NCI-H2081 (cell line): ENCODE data around the gene TNFAIP8.
"Not testable (repeated sequence)": the region's sequence is repeated elsewhere in the genome, so short reads cannot be mapped to it uniquely, and the experiment has no call there.

Experiments used
- DNase-seq, 2 experiments: peaks; one replicate each; lab custom pipeline; 2025; lab: John Stamatoyannopoulos, UW

Gene TNFAIP8

DNA sequence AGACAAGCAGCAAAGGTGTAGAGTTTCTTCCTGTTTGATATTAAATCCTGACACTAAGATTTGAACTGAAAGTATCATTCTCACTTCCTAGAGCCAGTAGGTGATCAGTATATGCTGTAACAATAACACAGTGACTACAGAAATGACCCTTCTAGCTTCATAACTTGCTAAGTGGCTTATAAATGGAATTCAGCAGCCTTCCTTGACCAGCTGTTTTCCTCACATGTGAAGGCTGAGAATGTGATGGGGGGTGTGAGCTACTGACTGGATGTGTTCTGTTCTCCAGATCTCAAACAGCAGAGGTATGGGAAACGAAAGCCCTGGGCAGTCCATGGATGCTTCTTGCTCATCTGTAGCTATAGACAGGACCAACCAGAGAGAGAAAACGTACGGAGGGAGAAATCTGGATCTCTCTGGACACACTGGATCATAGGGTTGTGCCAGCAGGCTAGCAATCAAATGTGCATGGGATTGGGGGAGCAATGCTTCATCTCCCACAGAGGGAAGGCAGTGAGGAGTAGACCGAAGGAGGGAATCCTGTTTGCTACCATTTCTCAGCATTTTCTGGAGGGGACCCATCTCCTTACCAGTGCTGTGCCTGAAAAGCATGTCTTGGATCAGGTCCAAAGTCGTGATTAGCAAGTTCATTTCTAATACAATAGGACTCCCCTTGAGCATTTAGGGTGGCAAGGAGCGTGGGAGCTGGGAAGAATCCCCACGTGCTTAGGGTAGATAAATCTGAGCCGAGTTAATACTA is 39.4 kb downstream of the TNFAIP8 start:
- no peak for DNase-seq

DNA sequence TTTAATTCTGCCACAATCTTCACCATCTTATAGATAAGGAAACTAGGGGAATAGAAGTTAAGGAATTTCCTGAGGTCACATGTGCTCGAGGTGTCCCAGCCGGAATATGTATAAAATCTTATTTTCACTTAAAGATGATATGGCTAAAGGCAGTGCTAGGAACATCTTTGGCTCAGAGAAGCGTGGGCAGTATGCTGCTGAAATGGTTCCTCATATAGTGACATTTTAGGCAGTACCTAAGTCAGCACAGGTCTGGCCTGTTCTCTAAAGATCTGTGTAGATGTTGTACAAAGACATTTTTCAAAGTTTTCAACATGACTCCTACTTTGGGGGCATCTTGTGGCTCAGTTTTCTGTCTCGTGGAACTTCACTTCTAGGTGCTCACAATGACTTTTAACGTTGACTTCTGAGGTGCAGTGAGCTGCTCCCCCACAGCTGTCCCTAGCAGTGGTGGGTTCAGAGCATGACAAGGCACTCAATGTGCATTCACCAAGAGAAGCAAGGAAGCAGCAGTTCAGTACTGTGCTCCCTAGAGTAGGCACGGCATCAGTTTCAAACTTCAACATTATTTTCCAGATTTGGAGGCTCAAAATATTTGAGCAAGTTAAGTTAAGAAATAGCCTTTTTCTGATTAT is 40.3 kb downstream of the TNFAIP8 start:
- no peak for DNase-seq

DNA sequence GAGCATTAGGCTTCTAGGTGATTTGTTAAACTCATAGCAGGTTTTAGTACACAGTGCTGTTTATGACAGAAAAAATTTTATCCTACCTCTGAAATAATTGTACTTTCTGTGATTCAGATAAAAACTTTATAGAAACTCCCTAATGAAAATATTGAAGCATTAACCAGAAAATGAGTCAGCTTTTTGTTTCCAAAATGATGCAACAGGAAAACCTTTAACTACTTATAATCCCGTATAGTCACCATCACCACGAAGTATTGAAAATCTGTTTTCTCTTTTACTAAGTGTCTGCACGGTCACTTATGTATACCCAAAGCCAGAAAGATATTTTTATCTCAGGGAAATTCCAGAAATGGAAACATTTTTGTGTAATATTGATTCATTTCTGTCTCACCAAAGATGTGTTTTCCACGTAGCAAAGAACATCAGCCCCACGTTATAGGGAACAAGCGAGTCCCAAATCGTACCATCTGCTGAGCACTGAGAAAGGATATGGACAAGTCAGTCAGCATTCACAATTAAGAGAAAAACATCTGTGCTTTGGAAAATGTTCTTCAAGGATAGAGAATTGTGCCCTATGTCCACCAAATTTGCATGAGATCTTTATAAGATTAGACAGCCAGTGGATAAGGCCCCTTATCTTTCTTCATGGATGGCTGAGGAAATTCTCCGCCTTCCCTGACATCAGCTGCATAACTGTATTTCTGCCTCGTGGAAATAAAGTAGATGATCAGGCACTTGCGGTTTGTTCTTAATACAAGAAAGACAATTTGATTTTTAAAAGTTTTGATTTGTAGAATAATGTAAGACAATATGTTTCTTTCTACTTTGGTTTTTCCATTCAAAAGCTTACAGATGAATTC is 41.9 kb downstream of the TNFAIP8 start:
- DNase-seq, result no peak

DNA sequence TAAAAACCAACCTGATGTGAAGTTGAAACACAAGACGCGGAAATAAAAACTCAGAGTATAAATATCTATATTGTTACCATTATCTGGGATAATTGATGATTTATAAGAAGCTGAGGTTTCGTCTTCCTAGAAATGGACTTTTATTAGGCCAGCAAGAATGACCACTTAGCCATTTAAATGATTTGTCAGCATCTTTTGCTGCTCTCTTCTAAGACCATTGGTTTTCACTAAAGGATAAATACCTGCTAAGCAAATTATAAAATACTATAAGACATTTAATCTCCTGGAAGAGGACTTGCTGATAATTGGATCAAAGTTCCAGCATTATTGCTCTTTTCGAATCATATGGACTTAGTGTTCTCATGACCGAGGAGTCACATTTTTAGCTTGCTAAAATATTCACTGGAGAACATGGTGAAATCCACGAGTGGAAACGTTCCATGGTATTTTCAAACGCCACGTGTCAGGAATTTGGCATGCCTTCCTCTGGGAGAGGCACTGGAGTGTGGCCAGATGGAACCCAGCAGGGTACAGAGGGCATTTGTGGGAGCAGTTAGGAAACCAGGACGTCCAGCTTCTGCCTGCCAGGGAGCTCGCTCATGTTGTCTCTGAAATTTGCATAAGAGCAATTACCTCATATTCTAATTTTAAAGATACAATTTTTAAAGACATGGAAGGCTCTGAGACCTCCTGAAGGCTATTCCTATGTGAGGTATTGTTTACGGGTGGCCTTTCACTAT is 43.1 kb downstream of the TNFAIP8 start:
- no peak for DNase-seq

DNA sequence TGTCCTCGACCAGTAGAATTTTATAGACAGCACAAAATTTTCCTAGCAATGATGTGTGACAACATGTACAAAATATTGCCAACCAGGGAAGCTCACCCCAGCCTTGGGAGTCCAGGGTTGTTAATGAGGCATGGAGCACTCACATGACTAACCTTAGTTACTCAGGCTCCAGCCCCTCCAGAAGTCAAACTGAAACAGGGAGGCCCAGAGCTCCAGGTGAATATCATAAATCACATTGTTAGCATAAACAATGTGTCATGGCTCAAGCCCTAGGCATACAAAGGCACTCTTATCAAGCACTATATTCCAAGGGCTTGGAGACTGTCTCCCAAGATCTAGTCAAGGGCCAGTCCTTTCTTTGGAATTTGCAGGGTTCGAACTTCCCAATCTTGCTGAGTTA is 44.4 kb downstream of the TNFAIP8 start:
- no peak for DNase-seq

DNA sequence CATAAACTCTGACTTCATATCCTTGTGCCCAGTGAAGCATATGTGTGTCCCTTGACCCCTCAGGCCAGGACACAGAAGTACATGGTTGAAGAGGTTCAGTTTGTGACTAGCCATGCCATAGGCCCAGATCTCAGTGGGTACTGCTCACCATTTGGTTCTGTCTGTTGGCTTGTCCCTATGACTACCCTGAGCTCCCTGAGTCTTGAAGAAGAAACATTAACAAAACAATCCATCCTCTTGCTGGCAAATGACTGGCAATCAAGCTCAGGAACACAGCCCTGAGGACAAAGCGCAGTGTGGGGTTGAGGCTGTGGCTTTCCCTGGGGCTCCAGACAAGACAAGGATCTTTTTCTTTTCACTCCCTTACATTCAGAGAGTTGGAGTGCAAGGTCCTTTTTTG is 46.3 kb downstream of the TNFAIP8 start:
- no peak for DNase-seq

DNA sequence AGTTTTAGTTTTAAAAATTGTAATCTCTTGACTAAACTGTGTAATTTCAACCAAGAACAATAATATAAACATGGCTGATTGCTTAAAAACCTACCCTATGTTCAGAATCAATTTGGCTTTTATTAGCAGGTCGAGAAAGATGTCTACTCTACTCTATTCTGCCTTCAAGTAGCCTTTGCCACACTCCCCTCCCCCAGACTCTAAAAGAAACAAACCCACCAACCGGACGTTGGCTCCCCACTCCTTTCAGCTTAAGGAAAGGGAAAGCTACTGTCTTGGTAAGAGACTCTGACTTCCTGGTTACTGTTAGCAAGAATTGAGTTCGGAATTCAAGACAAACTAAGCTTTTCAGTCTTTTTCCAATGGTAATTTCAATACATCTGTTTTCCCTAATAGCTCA is 46.7 kb downstream of the TNFAIP8 start:
- no peak for DNase-seq

DNA sequence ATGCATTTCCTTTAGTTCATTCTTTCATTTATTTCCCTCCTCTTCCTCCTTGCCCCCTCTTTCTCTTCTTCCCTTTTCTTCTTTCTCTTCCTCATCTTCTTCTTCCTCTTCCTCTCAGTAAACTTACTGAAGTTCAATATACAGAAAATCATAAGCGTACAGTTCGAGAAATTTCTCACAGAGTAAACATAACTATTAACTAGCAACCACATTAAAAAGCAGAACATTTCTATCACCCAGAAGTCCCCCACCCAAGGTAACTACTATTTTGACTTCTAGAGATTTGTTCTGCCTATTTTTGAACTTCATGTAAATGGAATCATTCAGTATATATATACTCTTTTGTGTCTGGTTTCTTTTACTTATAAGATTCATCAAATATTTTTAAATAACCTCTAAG is 48.2 kb downstream of the TNFAIP8 start:
- no peak for DNase-seq

DNA sequence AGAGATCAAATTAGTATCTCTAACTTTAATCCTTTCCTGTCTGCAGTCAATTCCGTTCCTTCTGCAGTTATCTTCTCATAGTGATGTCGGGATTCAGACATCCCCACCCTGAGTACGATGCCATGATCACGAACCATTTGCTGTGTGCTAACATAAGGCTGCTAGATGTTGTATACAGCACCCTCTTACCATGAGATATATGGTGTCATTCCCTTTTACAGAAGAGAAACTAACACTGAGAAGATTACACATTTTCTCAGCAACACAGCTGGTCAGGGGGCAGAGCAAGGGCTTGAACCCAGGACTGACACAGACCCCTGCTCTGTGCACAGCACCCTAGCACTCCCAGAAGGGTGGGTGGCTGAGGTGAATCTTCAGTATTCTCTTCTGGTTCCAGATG is 49.6 kb downstream of the TNFAIP8 start:
- DNase-seq, result no peak

DNA sequence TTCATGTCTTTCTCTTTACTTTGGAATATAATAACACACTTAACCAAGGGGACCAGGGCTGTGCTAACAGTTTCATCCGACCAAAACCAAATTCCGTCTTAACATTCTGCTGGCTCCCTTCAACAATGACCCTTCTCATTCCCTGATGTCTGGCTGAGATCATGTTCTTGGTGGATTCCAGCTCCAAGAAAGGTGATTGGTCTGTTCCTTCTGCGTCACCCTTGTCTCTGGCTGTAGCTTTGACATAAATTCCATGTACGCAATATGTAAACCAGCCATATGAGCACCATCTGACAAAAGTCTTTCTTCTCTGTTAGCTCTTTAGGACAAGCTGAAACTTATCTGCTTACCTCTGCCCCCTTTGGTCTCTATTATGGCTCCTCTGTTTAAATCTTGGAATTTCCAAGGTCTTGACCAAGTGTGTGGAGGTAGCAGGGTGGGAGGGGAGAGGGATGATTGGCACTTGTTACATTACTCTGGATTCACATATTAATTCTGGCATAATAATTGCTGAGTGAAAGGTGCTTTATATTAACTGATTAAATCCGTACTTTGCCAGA is 50.8 kb downstream of the TNFAIP8 start:
- DNase-seq, result no peak

DNA sequence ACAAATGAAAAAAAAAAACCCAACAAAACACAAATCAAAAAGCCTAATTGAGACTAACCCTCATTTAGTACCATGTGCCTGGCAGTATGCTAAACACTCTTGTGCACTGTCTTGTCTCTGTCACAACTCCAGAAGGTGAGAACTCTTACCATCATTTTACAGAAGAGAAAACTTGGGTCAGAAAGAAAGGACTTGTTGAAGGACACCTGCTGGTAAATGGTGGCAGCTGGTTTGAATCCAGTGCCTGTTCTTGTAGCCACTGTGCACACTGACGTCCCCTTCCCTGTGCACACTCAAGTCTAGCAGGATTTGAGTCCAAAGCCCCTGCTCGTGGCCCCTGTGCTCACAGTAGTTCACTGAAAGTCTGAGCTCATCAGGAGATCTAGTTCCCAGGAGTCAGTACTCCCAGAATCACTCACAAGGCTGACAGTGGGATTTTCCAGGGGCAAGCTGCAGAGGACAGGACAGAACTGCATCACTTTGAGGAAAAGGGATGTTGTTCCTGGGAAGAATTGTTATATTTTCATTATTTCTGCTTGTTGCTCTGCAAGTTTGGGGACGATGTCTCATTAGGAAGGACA is 53.5 kb downstream of the TNFAIP8 start:
- DNase-seq, result no peak

DNA sequence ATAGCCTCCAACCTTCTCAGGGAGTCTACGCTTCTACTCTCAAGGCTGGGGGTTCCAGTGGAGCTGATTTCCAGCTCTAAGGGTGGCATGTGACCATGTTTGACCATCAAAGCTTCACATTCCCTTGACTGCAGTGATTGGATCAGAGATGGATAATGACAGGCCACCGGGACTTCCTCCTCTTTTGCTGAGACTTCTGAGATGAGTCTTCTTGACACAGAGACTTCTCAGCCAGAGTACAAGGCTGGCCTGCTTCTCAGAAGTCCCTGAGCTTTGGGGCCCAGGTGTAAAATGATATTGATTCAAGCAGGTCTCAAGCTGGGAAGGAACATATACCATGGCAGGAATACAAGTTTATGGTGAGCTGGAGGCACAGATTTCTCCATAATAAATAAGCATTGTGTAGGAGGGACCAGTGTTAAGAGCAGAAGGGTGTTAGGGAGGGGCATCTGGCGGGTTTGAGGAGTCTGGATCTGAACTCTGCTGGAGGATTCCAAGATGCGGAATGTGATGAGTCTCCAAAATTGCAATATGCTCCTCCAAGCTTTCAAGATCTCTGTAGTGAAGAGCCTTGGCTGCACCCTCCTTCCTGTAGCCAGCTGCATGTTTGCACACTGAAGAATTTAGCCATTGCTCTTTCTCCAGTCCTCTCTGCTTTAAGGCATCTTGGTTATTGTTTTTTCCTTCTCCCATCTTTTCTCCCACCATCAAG is 54.8 kb downstream of the TNFAIP8 start:
- DNase-seq, result no peak

DNA sequence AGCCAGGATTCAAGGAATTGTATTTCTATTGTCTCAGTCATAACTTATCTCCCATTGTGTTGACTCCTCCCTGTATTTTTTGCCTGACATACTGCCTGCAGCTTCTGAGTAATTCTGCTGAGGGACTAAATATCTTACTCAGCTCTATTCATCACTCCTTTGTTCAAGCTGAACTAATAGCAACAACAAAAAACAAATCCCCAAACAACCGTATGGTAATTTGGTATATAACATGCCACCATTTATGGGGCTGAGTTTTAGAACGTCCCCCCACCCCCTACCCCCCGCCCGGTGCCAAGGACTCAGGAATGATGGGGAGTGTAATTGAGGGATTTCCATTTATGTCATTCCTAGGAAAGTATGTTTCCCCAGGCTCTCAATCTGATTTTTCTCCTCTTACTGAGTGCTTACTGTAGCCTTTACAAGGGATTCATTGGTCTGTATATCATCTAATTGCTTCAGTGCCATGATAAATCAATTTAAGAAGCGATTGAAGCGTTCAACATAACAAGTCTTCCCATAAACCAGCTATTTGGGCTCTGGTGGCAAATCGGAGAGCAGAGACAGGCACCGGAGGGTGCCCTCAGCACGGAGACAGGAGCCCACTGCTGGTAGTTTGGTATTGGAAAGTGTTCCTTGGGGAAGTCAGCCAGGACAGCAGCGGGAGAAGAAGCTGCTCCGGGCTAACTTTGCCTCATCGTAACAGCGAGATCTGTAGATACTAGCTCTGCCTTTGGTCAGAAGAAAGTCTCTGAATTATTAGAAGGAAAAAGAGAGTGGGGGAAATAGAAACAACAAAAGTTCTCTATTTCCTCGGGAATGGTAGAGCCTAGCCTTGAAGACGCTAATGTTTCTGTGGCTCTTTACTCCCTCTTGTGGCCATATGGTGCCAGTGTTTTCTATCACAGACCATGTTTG is 55.8 kb downstream of the TNFAIP8 start:
- peak; percentile 64 to 71 for DNase-seq

DNA sequence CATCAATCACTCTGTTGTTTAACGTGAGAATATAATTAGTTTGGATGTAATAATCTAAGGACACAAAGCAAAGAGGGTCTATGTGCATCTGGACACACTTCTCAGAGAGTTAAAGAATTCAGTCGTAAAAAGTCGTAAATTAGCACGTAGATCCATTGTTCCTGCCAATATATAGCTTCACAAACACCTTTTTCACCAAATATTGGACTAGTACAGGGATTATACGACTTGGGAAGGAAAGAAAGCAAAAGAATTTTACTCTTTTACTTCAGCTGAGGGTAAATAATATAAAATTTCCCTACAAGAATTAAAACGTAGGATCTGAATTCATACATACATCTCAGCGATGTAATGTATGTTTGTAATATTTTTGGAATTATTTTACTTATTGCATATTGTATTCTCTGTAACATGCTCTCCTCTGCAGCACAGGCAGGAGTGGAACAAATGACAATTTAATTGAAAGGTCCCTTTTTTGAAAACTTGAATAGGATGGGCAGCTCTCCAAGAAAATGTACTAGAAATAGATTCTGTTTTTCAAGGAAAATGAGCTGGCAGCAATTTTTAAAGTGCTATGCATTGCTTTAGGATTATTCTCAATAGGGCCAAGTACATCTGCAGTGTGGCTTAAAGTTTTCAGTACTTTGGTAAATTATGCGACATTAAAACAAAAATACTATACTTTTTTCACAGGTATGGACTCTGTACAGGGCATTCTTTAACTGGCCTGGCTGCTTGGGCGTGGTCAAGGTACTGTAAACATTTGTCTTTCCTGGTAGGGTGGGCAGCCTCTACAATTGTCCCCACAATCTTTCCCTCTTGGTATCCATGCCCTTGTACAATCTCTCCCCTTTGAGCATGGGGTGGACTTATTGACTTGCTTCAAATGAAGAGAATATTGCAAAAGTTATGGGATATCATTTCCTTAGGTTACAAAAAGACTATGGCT is 56.7 kb downstream of the TNFAIP8 start:
- no peak for DNase-seq

DNA sequence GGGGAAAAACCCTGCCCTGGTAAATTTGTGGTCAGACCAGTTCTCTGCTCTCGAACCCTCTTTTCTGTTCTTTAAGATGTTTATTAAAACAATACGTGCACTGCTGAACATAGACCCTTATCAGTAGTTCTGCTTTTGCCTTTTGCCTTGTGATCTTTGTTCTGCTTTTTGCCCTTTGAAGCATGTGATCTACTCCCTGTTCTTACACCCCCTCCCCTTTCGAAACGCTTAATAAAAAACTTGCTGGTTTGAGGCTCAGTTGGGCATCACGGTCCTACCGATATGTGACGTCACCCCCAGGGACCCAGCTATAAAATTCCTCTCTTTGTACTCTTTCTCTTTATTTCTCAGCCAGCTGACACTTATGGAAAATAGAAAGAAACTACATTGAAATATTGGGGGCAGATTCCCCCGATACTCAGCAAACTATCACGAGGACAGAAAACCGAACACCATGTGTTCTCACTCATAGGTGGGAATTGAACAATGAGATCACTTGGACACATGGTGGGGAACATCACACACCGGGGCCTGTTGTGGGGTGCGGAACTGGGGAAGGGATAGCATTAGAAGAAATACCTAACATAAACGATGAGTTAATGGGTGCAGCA is 58.4 kb downstream of the TNFAIP8 start:
- DNase-seq, result not testable (repeated sequence)

DNA sequence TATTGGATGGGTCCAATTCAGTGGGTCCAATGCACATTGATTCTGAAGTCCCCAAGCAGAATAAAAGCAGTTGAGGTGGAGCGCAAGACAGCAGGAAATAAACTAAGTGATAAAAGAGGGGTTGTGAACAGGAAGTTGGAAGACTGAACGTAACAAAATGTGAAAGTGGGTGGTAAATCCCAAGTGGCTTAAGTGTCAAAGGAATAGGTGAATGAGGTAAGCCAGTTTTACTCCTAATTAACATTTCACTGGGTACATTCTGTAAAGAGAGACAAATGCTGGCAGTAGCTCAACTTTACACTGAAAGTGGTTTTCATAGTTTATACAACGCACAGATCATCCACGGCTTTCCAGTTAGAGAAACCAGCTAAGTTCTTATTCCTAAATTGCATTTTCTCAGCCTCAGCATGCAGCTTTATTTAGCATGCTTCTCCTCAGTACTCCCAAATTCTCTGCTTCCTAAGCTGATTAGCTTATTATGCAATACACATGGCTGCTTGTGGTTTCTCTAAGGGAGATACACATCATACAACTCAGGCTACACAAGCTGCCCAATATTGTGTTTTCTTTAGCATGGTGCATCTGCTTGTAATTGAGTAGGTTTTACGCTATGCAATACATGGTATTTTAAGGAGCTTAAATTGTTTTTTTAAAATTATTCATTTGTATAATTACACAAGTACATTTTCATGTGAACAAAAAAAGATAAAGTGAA is 62.2 kb downstream of the TNFAIP8 start:
- DNase-seq, result no peak

DNA sequence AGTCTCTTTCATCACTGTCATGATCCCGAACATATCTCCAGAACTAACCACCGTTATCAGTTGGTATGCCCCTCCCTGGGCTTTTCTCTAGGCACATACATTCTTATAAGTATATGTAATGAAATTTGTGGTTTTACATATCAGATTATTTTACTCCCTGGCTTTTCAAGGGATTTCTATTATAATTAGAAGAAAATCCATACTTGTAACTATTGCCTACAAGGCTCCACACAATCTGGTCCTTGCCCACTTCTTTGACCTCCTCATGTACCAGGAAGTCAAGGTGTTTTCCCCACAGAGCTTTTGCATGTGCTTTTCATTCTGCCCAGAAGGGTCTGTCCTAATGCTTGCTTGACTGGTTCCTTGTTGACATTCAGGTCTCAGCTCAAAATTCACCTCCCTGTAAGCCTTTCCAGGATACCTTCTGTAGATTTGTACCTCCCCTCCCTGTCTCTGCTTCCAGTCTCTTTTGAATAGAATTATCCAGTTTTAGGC is 62.8 kb downstream of the TNFAIP8 start:
- DNase-seq, result no peak
